Amygdala (tissue), 56 donors: Measurements from ENCODE around the gene VRK3.

Experiments
- DNase-seq, 56 donors: peaks; one replicate each; lab custom pipeline; 2025; lab: John Stamatoyannopoulos, UW

VRK3 gene

GRCh38 chr19:49936549-49936948, 88.6 kb downstream of the VRK3 start:
- DNase-seq = no peak

- DNase-seq = no peak
These were observed 91.5 kb downstream of the VRK3 start for GRCh38 chr19:49933643-49934042.

- DNase-seq = no peak
These were observed 92.4 kb downstream of the VRK3 start for GRCh38 chr19:49932731-49933131.

GRCh38 chr19:49932041-49932451, 93.1 kb downstream of the VRK3 start:
- DNase-seq = no peak

GRCh38 chr19:49931293-49932040, 93.7 kb downstream of the VRK3 start:
- no peak for DNase-seq

GRCh38 chr19:49930483-49931011, 94.6 kb downstream of the VRK3 start:
- peak in 1 of 56 donors; percentile 32 for DNase-seq

- DNase-seq = peak; percentile 71 to 98 (median 93)
These were observed 95.3 kb downstream of the VRK3 start for GRCh38 chr19:49929611-49930482.

- peak in 53 of 56 donors; percentile 47 to 96 (median 82) for DNase-seq
These were observed 96.0 kb downstream of the VRK3 start, which contains the start of the genes ATF5 and NUP62 for GRCh38 chr19:49929121-49929610. Gene ATF5, plus strand, starts transcription at chr19:49929205. Its CDS starts 1,646 bp downstream, at chr19:49930851. Gene NUP62, minus strand, starts transcription at chr19:49929504. Its CDS starts 19,697 bp downstream, at chr19:49909807.

GRCh38 chr19:49927526-49928264, 97.5 kb downstream of the VRK3 start:
- no peak for DNase-seq

GRCh38 chr19:49926515-49926914, 98.7 kb downstream of the VRK3 start:
- no peak for DNase-seq
